Measurements from ENCODE around the gene ZNF3.

The ZNF3 gene

DNA sequence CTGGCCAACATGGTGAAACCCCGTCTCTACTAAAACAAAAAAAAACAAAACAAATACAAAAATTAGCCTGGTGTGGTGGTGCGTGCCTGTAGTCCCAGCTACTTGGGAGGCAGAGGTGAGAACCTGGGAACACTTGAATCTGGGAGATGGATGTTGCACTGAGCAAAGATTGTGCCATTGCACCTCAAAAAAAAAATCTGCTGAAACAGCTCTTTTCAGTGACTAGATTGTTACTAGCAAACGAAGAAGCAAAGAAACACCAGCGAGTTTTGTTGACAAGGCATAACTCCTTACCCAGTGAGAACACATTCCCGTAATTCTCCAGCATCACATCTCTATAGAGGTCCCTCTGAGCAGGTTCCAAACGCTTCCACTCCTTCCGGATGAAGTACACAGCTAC lies 6.7 kb downstream of the ZNF3 start:
- H3K27ac ChIP-seq = no peak overlapping the region
- TF ChIP-seq POLR2AphosphoS5 (IDR thresholded peaks at IDR 0.05; ENCODE audit: borderline replicate concordance, low read depth, low read length) = no peak
- TF ChIP-seq FOXP2 (optimal IDR thresholded peaks at IDR 0.05; ENCODE audit: control extremely low read depth, extremely low read length, insufficient read depth) = no peak
- no peak for TF ChIP-seq EZH2 (IDR thresholded peaks at IDR 0.05)
- peaks cover 100% of the 10 kb centered on the region for H3K36me3 ChIP-seq (ENCODE audit: insufficient read depth, low read length)
- no peak overlapping the region for H3K4me3 ChIP-seq
- DNase-seq (ENCODE audit: low read depth, low spot score) = no peak
- peaks cover 78% of the 10 kb centered on the region for H3K9me3 ChIP-seq (ENCODE audit: low read depth, low read length)
- H3K9ac ChIP-seq (ENCODE audit: insufficient read length) = no peak overlapping the region

DNA sequence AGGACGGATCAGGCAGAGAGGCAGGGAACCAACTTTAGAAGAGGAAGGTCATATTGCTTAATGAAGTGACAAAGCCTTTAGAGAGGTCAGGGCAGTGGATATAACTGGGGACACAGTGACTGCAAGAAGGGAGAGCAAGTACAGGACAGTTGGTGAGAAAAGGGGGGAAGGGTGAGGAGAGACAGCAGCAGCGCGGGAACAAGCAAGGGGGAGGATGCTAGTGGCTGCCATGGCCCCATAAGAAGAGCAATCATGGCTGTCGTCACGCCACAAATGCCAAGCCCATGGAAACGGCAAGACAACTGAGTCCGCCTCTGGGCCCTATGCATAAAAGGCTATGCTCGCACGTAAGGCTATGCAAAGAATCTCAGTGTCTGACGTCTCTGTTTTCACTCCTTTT lies 9.1 kb downstream of the ZNF3 start:
- Histone ChIP-seq H3K9me3 (ENCODE audit: low read depth, low read length) (peaks cover 63% of the 10 kb centered on the region), H3K9ac (ENCODE audit: insufficient read length) (no peak overlapping the region), H3K4me3 (no peak overlapping the region), H3K36me3 (ENCODE audit: insufficient read depth, low read length) (peaks cover 90% of the 10 kb centered on the region), H3K27ac (no peak overlapping the region)
- TF ChIP-seq POLR2AphosphoS5 (IDR thresholded peaks at IDR 0.05; ENCODE audit: borderline replicate concordance, low read depth, low read length) (no peak), FOXP2 (optimal IDR thresholded peaks at IDR 0.05; ENCODE audit: control extremely low read depth, extremely low read length, insufficient read depth) (no peak), EZH2 (IDR thresholded peaks at IDR 0.05) (no peak)
- no peak for DNase-seq (ENCODE audit: low read depth, low spot score)

DNA sequence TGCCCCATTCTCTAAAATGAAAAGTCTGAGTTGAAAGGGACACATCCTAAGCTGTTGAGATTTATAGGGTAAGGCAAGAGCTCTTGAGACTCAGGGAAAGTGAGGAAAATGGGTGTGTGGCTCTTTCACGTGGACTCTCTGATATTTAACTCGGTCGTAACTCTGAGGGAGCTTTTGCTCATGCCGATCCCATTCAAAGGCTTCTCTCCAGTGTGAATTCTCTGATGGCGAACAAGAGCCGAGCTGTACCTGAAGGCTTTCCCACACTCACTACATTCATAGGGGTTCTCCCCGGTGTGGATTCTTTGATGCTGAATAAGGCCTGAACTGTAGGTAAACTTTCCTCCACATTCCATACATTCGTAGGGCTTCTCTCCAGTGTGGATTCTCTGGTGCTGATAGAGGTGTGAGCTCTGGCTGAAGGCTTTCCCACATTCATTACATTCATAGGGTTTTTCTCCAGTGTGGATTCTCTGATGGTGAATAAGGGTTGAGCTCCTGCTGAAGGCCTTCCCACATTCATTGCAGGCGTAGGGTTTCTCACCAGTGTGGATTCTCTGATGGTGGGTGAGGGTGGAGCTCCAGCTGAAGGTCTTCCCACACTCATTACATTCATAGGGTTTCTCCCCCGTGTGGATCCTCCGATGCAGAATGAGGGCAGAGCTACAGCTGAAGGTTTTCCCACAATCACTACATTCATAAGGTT lies 10.4 kb downstream of the ZNF3 start:
- Histone ChIP-seq H3K9ac (ENCODE audit: insufficient read length) (no peak overlapping the region), H3K4me3 (peak overlapping the region; percentile 38; the same call in 1 of the 2 replicates), H3K36me3 (ENCODE audit: insufficient read depth, low read length) (peaks cover 83% of the 10 kb centered on the region), H3K9me3 (ENCODE audit: low read depth, low read length) (peaks cover 55% of the 10 kb centered on the region), H3K27ac (no peak overlapping the region)
- no peak; the same call in 1 of the 2 replicates for TF ChIP-seq POLR2AphosphoS5 (IDR thresholded peaks at IDR 0.05; ENCODE audit: borderline replicate concordance, low read depth, low read length)
- no peak for TF ChIP-seq EZH2 (IDR thresholded peaks at IDR 0.05)
- no peak for TF ChIP-seq FOXP2 (optimal IDR thresholded peaks at IDR 0.05; ENCODE audit: control extremely low read depth, extremely low read length, insufficient read depth)
- no peak for DNase-seq (ENCODE audit: low read depth, low spot score)

DNA sequence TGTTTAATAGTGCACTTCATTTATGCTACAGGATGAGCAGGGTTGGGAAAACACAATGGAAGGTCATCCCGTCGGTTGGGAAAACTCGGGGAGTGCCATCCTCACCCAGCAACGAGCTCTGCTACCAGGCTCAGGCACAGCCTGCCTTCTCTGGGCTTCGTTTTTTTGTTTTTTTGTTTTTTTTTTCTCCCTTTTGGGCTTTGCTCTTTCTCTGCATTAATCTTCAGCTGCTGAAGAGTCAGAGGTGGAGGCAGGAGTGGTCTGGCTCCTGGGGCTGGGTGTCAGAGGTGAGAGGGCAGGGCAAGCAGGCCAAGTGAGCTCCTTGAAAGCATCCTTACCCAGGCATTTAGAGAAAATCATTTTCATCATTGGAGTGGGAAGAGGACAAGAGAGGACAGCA lies 11.5 kb downstream of the ZNF3 start:
- TF ChIP-seq FOXP2 (optimal IDR thresholded peaks at IDR 0.05; ENCODE audit: control extremely low read depth, extremely low read length, insufficient read depth) (no peak), POLR2AphosphoS5 (IDR thresholded peaks at IDR 0.05; ENCODE audit: borderline replicate concordance, low read depth, low read length) (no peak), EZH2 (IDR thresholded peaks at IDR 0.05) (no peak)
- no peak overlapping the region for H3K9ac ChIP-seq (ENCODE audit: insufficient read length)
- H3K27ac ChIP-seq = no peak overlapping the region
- peaks cover 45% of the 10 kb centered on the region for H3K9me3 ChIP-seq (ENCODE audit: low read depth, low read length)
- DNase-seq (ENCODE audit: low read depth, low spot score) = no peak
- no peak overlapping the region for H3K4me3 ChIP-seq
- peaks cover 83% of the 10 kb centered on the region for H3K36me3 ChIP-seq (ENCODE audit: insufficient read depth, low read length)

DNA sequence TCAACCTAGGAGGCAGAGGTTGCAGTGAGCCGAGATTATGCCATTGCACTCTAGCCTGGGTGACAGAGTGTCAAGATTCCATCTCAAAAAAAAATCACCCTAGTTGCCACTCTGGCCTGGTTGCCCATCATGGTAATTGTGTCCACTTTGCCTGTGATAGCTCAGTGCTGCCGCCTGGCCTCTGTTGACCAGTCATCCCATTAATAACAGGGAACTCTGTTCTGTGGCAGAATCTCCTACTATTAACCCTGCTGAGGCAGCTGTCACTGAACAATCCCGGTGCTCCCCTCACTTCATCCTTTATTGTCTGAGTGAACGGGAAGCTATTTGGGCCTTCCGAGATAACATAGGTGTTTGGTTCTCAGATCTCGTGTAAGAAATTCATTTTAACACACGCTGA lies 14.6 kb downstream of the ZNF3 start:
- H3K36me3 ChIP-seq (ENCODE audit: insufficient read depth, low read length) = peaks cover 71% of the 10 kb centered on the region
- no peak overlapping the region for H3K9ac ChIP-seq (ENCODE audit: insufficient read length)
- H3K9me3 ChIP-seq (ENCODE audit: low read depth, low read length) = peaks cover 23% of the 10 kb centered on the region
- no peak for TF ChIP-seq EZH2 (IDR thresholded peaks at IDR 0.05)
- TF ChIP-seq POLR2AphosphoS5 (IDR thresholded peaks at IDR 0.05; ENCODE audit: borderline replicate concordance, low read depth, low read length) = no peak
- TF ChIP-seq FOXP2 (optimal IDR thresholded peaks at IDR 0.05; ENCODE audit: control extremely low read depth, extremely low read length, insufficient read depth) = no peak
- DNase-seq (ENCODE audit: low read depth, low spot score) = no peak
- 0 out of 2 replicates have a peak overlapping the region, but pooled peaks have one; percentile 25 for H3K27ac ChIP-seq
- no peak overlapping the region for H3K4me3 ChIP-seq

DNA sequence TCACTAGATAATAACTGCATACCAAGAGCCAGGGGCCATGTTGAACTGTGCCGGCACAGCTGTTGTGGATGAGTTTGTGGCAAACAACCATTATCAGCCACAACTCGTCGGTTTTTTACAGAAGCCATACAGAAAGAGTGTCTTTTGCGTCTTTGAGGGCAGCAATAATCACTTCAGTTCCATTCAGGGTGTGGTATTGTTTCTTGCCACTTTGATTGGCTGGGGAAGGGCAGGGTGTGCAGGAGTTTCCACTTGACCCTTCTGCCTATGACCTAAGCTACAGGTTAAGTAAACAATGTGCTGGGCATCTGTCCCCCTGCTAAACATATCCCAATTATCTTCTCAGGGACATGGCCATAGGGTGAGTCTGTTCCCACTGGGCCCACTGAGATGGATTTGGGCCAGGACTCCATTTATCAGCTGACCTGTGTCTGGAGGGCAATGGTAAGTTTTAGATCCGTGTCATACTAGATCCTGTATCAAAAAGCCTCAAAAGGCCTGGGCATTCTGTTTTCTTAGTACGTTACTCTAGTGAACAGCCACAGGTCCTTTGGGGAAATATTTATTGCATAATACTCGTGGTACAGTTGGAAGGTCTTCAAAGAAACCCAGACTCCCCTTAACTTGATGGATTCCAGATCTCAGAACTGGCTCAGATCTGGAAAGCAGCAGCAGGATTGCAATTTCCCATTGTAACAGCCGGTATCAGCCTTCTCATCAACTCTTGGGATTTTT lies 15.9 kb downstream of the ZNF3 start:
- TF ChIP-seq EZH2 (IDR thresholded peaks at IDR 0.05) (no peak), FOXP2 (optimal IDR thresholded peaks at IDR 0.05; ENCODE audit: control extremely low read depth, extremely low read length, insufficient read depth) (no peak), POLR2AphosphoS5 (IDR thresholded peaks at IDR 0.05; ENCODE audit: borderline replicate concordance, low read depth, low read length) (no peak)
- DNase-seq (ENCODE audit: low read depth, low spot score) = no peak
- Histone ChIP-seq H3K9ac (ENCODE audit: insufficient read length) (no peak overlapping the region), H3K36me3 (ENCODE audit: insufficient read depth, low read length) (peaks cover 63% of the 10 kb centered on the region), H3K9me3 (ENCODE audit: low read depth, low read length) (peaks cover 10% of the 10 kb centered on the region), H3K27ac (peak overlapping the region; percentile 51; the same call in 1 of the 2 replicates), H3K4me3 (no peak overlapping the region)

DNA sequence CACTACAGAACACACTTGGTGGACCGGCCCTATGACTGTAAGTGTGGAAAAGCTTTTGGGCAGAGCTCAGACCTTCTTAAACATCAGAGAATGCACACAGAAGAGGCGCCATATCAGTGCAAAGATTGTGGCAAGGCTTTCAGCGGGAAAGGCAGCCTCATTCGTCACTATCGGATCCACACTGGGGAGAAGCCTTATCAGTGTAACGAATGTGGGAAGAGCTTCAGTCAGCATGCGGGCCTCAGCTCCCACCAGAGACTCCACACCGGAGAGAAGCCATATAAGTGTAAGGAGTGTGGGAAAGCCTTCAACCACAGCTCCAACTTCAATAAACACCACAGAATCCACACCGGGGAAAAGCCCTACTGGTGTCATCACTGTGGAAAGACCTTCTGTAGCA lies 17.4 kb downstream of the ZNF3 start:
- peak overlapping the region; percentile 13; the same call in 1 of the 2 replicates for H3K27ac ChIP-seq
- no peak overlapping the region for H3K4me3 ChIP-seq
- no peak for TF ChIP-seq FOXP2 (optimal IDR thresholded peaks at IDR 0.05; ENCODE audit: control extremely low read depth, extremely low read length, insufficient read depth)
- TF ChIP-seq POLR2AphosphoS5 (IDR thresholded peaks at IDR 0.05; ENCODE audit: borderline replicate concordance, low read depth, low read length) = no peak
- TF ChIP-seq EZH2 (IDR thresholded peaks at IDR 0.05) = no peak
- H3K9me3 ChIP-seq (ENCODE audit: low read depth, low read length) = no peaks in the 10 kb centered on the region
- no peak for DNase-seq (ENCODE audit: low read depth, low spot score)
- H3K9ac ChIP-seq (ENCODE audit: insufficient read length) = no peak overlapping the region
- H3K36me3 ChIP-seq (ENCODE audit: insufficient read depth, low read length) = peaks cover 58% of the 10 kb centered on the region

DNA sequence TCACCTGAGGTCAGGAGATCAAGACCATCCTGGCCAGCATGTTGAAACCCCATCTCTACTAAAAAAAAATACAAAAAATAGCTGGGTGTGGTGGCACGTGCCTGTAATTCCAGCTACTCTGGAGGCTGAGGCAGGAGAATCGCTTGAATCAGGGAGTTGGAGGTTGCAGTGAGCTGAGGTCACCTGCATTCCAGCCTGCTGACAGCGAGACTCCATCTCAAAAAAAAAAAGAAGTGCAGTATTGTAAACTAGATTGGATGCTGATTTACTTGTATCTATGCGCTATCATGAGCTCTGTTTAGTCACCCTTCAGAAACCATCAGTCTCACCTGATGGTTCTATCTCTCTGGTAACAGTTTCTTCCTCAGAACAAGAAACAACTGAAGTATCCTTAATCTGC lies 18.1 kb downstream of the ZNF3 start:
- no peak for TF ChIP-seq FOXP2 (optimal IDR thresholded peaks at IDR 0.05; ENCODE audit: control extremely low read depth, extremely low read length, insufficient read depth)
- no peak for TF ChIP-seq EZH2 (IDR thresholded peaks at IDR 0.05)
- no peak for TF ChIP-seq POLR2AphosphoS5 (IDR thresholded peaks at IDR 0.05; ENCODE audit: borderline replicate concordance, low read depth, low read length)
- DNase-seq (ENCODE audit: low read depth, low spot score) = no peak
- Histone ChIP-seq H3K4me3 (no peak overlapping the region), H3K27ac (no peak overlapping the region), H3K9me3 (ENCODE audit: low read depth, low read length) (no peaks in the 10 kb centered on the region), H3K36me3 (ENCODE audit: insufficient read depth, low read length) (peaks cover 63% of the 10 kb centered on the region), H3K9ac (ENCODE audit: insufficient read length) (no peak overlapping the region)
